ENCODE results near the gene SFI1.

- no peak for TF ChIP-seq CTCF (conservative IDR thresholded peaks at IDR 0.05 in 1 of 2, IDR thresholded peaks at IDR 0.05 in 1 of 2; ENCODE audit: extremely low read depth in 1 of 2, insufficient read depth in 1 of 2, low read depth in 1 of 2, low read length in 2 of 2)
- TF ChIP-seq EZH2 (IDR thresholded peaks at IDR 0.05; ENCODE audit: borderline replicate concordance, low read length) = no peak
These were observed 34.5 kb downstream of the SFI1 start for GRCh38 chr22:31530823-31531195.

Measured in mammary epithelial cell (primary cell).